ENCODE measurements around the gene FCN2.

- TF ChIP-seq, protein P1, sequence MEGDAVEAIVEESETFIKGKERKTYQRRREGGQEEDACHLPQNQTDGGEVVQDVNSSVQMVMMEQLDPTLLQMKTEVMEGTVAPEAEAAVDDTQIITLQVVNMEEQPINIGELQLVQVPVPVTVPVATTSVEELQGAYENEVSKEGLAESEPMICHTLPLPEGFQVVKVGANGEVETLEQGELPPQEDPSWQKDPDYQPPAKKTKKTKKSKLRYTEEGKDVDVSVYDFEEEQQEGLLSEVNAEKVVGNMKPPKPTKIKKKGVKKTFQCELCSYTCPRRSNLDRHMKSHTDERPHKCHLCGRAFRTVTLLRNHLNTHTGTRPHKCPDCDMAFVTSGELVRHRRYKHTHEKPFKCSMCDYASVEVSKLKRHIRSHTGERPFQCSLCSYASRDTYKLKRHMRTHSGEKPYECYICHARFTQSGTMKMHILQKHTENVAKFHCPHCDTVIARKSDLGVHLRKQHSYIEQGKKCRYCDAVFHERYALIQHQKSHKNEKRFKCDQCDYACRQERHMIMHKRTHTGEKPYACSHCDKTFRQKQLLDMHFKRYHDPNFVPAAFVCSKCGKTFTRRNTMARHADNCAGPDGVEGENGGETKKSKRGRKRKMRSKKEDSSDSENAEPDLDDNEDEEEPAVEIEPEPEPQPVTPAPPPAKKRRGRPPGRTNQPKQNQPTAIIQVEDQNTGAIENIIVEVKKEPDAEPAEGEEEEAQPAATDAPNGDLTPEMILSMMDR (IDR thresholded peaks at IDR 0.05): no peak
- TF ChIP-seq ZFX (IDR thresholded peaks at IDR 0.05; ENCODE audit: borderline replicate concordance): no peak
These were observed 18.6 kb downstream of the FCN2 start for GRCh38 chr9:134899168-134899567.
